Psoas muscle (tissue), 8 donors: ENCODE results near the gene TOB1. TPM values are rescaled to one million over a fixed set of nuclear protein-coding genes. Genes with fewer than 3 reads are reported as not detected.
"Not testable (repeated sequence)": the region's sequence is repeated elsewhere in the genome, so short reads cannot be mapped to it uniquely, and the experiment has no call there.

Experiments used
- ATAC-seq, 4 donors: fragments of 200-7000 bp; cut with Tn5 transposase; one replicate each; pipeline ENCODE4 v1.9.1; 2020; ENCODE audit warnings: moderate library complexity in 3 of 4, mild to moderate bottlenecking in 2 of 4
- DNase-seq, 2 donors: peaks; one replicate each; pipeline ENCODE4 v3.0.0-alpha.2; 2020
- H3K27ac ChIP-seq: fragments of 200-600 bp; one replicate; pipeline ENCODE4 v1.8.0; 2022
- H3K27me3 ChIP-seq, 3 donors: fragments of 200-600 bp in 1 of 3; one replicate each; pipeline versions ENCODE4 v1.6.1 to v1.8.0; 2013 to 2022; ENCODE audit warnings: low read length in 2 of 3, mild to moderate bottlenecking in 2 of 3, moderate library complexity in 1 of 3; ENCODE audit not compliant: insufficient read depth in 3 of 3
- H3K36me3 ChIP-seq, 2 donors: fragments of 200-600 bp in 1 of 2; one replicate each; pipeline versions ENCODE4 v1.6.1 to v1.8.0; 2013 to 2022; ENCODE audit warnings: low read depth in 1 of 2, mild to moderate bottlenecking in 1 of 2, moderate library complexity in 1 of 2; ENCODE audit not compliant: insufficient read depth in 1 of 2
- H3K4me1 ChIP-seq: fragments of 200-600 bp; one replicate; pipeline ENCODE4 v1.8.0; 2022
- H3K4me3 ChIP-seq: fragments of 200-600 bp; one replicate; pipeline ENCODE4 v1.8.0; 2022; ENCODE audit warnings: mild to moderate bottlenecking
- H3K9me3 ChIP-seq: fragments of 200-600 bp; one replicate; pipeline ENCODE4 v1.8.0; 2022
- CTCF ChIP-seq: fragments of 200-600 bp; IDR thresholded peaks from one replicate; pipeline ENCODE4 v1.8.0; 2022; ENCODE audit warnings: antibody characterized with exemption
- WGBS, 3 donors: extraction: QIAGEN DNeasy Blood & Tissue Kit; methylation state at CpG; one replicate each; pipeline versions ENCODE4 v1.1.6 to v1.1.7; 2013; 5-methylcytosine and 5-hydroxymethylcytosine counted together
- intact Hi-C, 2 donors: fragments of 100-400 bp; cut with DNase I; formaldehyde crosslinking; loops; one replicate each; pipeline versions ENCODE4 v1.11.0 to v1.14.2; 2022
- polyA plus RNA-seq, 3 donors: library from polyadenylated mRNA; stranded (reverse); fragments of 200-250 nt; gene quantifications; one replicate each; pipeline ENCODE4 v1.2.3, GENCODE V29; 2013
- total RNA-seq, 4 donors: library from RNA; stranded (reverse); fragmentation: NEBNext Ultra II Directional in 2 of 4; extraction: Animal tissue kit (Norgen Biotek cat#: 25700) in 2 of 4; gene quantifications; one replicate each; pipeline versions ENCODE4 v1.2.1 to v1.2.4, GENCODE V29; 2021 to 2023
- donor health status: healthy with polysubstance abuse.
- donor health status: DM: no; HTN: no; CAD: no; lungs with moderate emphysema.
- donor health status: Bipolar disorder and iron deficiency.
- donor health status: healthy.
- donor health status: DM: yes; HTN: yes; CAD: no.
- donor health status: DM: no; HTN: no; CAD: no.
- donor health status: DM: no; HTN: no; CAD: no.
- donor health status: DM: yes; HTN: yes; CAD: no.

The TOB1 gene
- total and polyA plus RNA-seq, 7 donors = 12.8 to 155 (median 74.9) TPM

DNA sequence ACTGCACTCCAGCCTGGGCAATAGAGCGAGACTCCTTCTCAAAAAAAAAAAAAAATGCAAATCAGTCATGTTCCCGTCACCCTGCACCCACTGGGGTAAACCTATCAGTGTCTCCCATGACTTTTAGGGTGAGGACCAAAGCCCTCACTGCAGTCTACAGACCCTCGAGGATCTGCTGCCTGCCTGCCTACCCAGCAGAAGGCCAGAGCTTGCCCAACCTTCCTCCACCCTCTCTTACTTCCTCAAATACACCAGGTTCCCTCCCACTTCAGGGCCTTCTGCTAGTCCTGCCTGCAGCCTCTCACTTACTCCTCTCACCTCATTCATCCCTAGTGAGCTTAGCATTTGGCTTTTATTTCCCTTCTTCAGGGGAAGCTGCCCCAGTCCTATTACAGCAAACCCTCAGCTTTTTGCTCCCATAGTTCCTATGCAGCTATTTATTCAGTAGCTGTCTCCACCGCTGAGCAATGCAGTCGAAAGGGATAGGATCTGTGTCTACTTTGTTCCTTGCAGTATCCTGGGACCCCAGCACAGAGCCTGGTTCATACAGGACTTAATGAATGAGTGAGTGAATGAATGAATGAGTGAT, 17.8 kb upstream of the TOB1 start:
- Histone ChIP-seq H3K4me3 (no peak overlapping the region), H3K9me3 (no peaks in the 10 kb centered on the region), H3K4me1 (no peaks in the 10 kb centered on the region), H3K27me3 (no peaks in the 10 kb centered on the region), H3K36me3 (no peaks in the 10 kb centered on the region), H3K27ac (no peak overlapping the region)
- DNase-seq = no peak
- peak in 1 of 4 donors; percentile 53 for ATAC-seq
- 79 to 83% (median 80%) methylated on average over 5 of the region's 5 CpGs for WGBS, 3 donors
- intact Hi-C loops = no loop called here
- no peak for TF ChIP-seq CTCF

DNA sequence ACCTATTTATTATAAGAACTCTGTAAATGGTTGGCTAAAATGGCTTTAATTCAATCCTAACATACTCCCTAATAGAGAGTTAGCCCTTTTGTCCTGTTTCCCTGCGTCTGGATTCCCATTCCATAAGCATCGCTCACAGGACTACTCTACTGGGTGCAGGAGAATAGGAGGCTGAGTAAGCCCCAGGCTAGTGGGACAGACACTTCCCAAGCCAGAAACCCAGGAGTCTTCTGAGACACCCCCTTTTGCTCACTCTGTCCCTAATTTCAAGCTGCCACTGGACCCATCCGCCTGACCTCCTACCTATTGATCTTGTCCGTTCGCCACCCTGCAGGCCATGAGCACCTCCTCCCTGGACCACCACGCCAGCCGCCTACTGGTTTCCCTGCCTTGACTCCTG, 16.7 kb upstream of the TOB1 start:
- no peaks in the 10 kb centered on the region for H3K27me3 ChIP-seq
- DNase-seq = no peak
- intact Hi-C loops = no loop called here
- no peaks in the 10 kb centered on the region for H3K36me3 ChIP-seq
- no peaks in the 10 kb centered on the region for H3K9me3 ChIP-seq
- 96 to 98% (median 97%) methylated on average over 7 of the region's 7 CpGs for WGBS, 3 donors
- no peaks in the 10 kb centered on the region for H3K4me1 ChIP-seq
- no peak for ATAC-seq
- H3K27ac ChIP-seq = no peak overlapping the region
- TF ChIP-seq CTCF = no peak
- H3K4me3 ChIP-seq = no peak overlapping the region

DNA sequence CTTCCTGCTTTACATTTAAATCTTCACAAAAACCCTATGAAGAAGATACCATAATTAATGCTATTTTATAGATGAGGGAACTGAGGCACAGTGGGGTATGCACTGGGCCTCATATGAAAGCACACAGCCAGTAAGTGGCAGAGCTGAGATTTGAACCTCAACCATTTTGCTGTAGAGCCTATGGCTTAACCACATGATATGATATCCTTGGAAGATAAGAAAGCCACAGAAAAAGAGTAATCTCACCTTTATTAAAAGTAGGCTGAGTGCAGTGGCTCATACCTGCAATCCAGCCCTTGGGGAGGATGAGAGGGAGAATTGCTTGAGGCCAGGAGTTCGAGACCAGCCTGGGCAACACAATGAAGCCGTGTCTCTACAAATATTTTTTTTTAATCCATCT, 15.0 kb upstream of the TOB1 start:
- Histone ChIP-seq H3K36me3 (no peaks in the 10 kb centered on the region), H3K9me3 (no peaks in the 10 kb centered on the region), H3K4me3 (no peak overlapping the region), H3K4me1 (no peaks in the 10 kb centered on the region), H3K27ac (no peak overlapping the region), H3K27me3 (no peaks in the 10 kb centered on the region)
- DNase-seq (no peak), ATAC-seq (no peak)
- WGBS, 3 donors = 93 to 97% (median 94%) methylated on average over 2 of the region's 2 CpGs
- intact Hi-C loops = no loop called here
- TF ChIP-seq CTCF = no peak

DNA sequence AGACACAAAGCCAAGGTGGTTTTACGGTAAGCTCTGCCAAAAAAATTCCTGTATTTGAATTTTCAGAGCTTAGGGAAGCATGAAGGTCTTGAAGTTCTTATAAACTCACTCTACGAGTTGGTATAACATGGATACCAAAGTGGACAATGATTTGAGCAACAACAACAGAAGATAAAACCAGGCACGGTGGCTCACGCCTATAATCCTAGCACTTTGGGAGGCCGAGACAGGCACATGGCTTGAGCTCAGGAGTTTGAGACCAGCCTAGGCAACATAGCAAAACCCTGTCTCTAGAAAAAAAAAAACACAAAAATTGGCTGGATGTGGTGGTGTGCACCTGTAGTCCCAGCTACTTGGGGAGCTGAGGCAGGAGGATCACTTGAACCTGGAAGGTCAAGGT, 12.9 kb upstream of the TOB1 start:
- no peaks in the 10 kb centered on the region for H3K36me3 ChIP-seq
- H3K4me3 ChIP-seq = no peak overlapping the region
- intact Hi-C loops = loop anchor here in 1 of 2 donors (5.0 kb wide), 1 partner anchor 48 kb away; no protein-coding TSS in a partner anchor
- no peaks in the 10 kb centered on the region for H3K9me3 ChIP-seq
- no peak for DNase-seq
- no peak for TF ChIP-seq CTCF
- WGBS, 3 donors = 95 to 98% (median 97%) methylated on average over 5 of the region's 5 CpGs
- no peak overlapping the region for H3K27ac ChIP-seq
- H3K4me1 ChIP-seq = no peaks in the 10 kb centered on the region
- H3K27me3 ChIP-seq = no peaks in the 10 kb centered on the region
- no peak for ATAC-seq

DNA sequence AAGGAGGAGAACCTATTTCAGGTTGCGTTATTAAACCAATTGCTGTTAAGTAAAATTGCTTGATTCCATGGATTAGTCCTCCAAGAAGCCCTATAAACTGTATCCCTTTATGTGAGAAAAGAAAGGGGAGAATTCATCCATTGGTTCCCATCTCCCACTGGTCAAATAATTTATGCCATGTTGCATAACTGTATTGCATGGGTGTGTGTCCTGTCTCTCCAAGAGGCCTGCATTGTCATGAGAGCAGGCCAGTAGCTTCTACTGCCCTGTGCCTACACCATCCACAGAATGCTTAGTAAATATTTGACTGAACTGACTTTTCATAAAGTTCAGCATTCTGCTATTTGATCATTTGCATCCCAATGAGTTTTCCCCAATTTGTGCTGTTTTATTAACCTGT, 11.7 kb upstream of the TOB1 start:
- intact Hi-C loops = loop anchor here (1.0 to 5.0 kb wide), 2 partner anchors 46 to 49 kb away; no protein-coding TSS in a partner anchor
- Histone ChIP-seq H3K4me1 (peaks cover 3% of the 10 kb centered on the region), H3K9me3 (no peaks in the 10 kb centered on the region), H3K27me3 (no peaks in the 10 kb centered on the region), H3K36me3 (no peaks in the 10 kb centered on the region), H3K4me3 (no peak overlapping the region), H3K27ac (no peak overlapping the region)
- DNase-seq (no peak), ATAC-seq (peak in 1 of 4 donors; percentile 50)
- no peak for TF ChIP-seq CTCF
- WGBS, 3 donors = 94 to 98% (median 96%) methylated on average over 1 of the region's 1 CpG

GRCh38 chr17:50877042-50877441, 10.9 kb upstream of the TOB1 start:
- intact Hi-C loops = loop anchor here in 1 of 2 donors (5.0 kb wide), 1 partner anchor 50 kb away; no protein-coding TSS in a partner anchor
- H3K27ac ChIP-seq, ATAC-seq, H3K36me3 ChIP-seq, H3K4me3 ChIP-seq, DNase-seq, H3K9me3 ChIP-seq, H3K27me3 ChIP-seq: not testable (repeated sequence)
- WGBS, 3 donors = 97 to 99% (median 98%) methylated on average over 9 of the region's 9 CpGs
- H3K4me1 ChIP-seq = peaks cover 11% of the 10 kb centered on the region
